ENCODE results near the gene IQSEC1. TPM values are rescaled to one million over a fixed set of nuclear protein-coding genes. Genes with fewer than 3 reads are reported as not detected.
A peak's percentile ranks its signal among the peaks of the same experiment; 100 is the strongest.

Gene IQSEC1
- total and polyA plus RNA-seq, 2 donors (not counting 1 experiment from before 2014, with no cell fraction given) = 96.7 to 222 TPM

- ATAC-seq (ENCODE audit: low read depth) (no peak), DNase-seq (no peak)
- Histone ChIP-seq H3K27me3 (replicated peaks in 1 of 4; ENCODE audit: control extremely low read depth in 1 of 4, control insufficient read depth in 3 of 4, insufficient read depth in 4 of 4, low read length in 3 of 4) (no peaks in the 10 kb centered on the region), H3K27ac (ENCODE audit: low read length in 2 of 2) (peak overlapping the region in 1 of 2 donors; percentile 25), H3K4me3 (ENCODE audit: control extremely low read depth in 1 of 5, extremely low read depth in 1 of 5, insufficient read depth in 1 of 5, low read depth in 2 of 5, low read length in 4 of 5) (no peak overlapping the region), H2AFZ (ENCODE audit: insufficient read depth, low read depth, low read length, poor library complexity, severe bottlenecking) (no peak overlapping the region), H3K4me1 (ENCODE audit: control insufficient read depth in 2 of 2, insufficient read depth in 2 of 2, low read length in 2 of 2) (peaks cover 28 to 47% of the 10 kb centered on the region in 2 donors), H3K9ac (ENCODE audit: low read length) (no peak overlapping the region), H4K20me1 (ENCODE audit: control insufficient read depth, insufficient read depth, low read length, poor library complexity, severe bottlenecking) (peaks cover 100% of the 10 kb centered on the region), H3K36me3 (replicated peaks in 1 of 2; ENCODE audit: control extremely low read depth in 1 of 2, control insufficient read depth in 1 of 2, extremely low read depth in 1 of 2, insufficient read depth in 2 of 2, low read length in 1 of 2) (peaks cover 0 to 77% of the 10 kb centered on the region in 2 experiments), H3K9me3 (ENCODE audit: control extremely low read depth in 1 of 3, control insufficient read depth in 2 of 3, insufficient read depth in 1 of 3, low read length in 2 of 3) (no peaks in the 10 kb centered on the region), H3K79me2 (ENCODE audit: control insufficient read depth, insufficient read depth, low read length) (peaks cover 99% of the 10 kb centered on the region), H3K4me2 (replicated peaks; ENCODE audit: low read depth, low read length, poor library complexity, severe bottlenecking) (no peak overlapping the region)
- POLR2A ChIA-PET = no interaction called here
- no peaks in the 10 kb centered on the region for H3K27me3 Mint-ChIP-seq
- TF ChIP-seq CTCF (IDR thresholded peaks at IDR 0.05) (no peak), EZH2 (IDR thresholded peaks at IDR 0.05; ENCODE audit: borderline replicate concordance, insufficient read depth, low read depth, low read length, poor library complexity, severe bottlenecking) (no peak)
- CTCF ChIA-PET = interaction anchor here (0.8 to 2.0 kb wide), 6 partner anchors 13 to 74 kb away, joined by 3 to 5 read pairs (median 3); no protein-coding TSS in a partner anchor
- H3K4me1 Mint-ChIP-seq = peaks cover 54% of the 10 kb centered on the region
- 89% methylated on average over 7 of the region's 8 CpGs for WGBS (ENCODE audit: insufficient coverage)
- intact Hi-C loops (cut with micrococcal nuclease) = loop anchor here (5.0 kb wide), 1 partner anchor 36 kb away; no protein-coding TSS in a partner anchor
- H3K27ac Mint-ChIP-seq = peak overlapping the region; percentile 41
- no peaks in the 10 kb centered on the region for H3K9me3 Mint-ChIP-seq (ENCODE audit: insufficient read depth)
- H3K4me3 Mint-ChIP-seq = no peak overlapping the region
These were observed 126.4 kb downstream of the IQSEC1 start for GRCh38 chr3:12946649-12947316.

GRCh38 chr3:12946251-12946648 lies 127.0 kb downstream of the IQSEC1 start:
- DNase-seq (no peak), ATAC-seq (ENCODE audit: low read depth) (no peak)
- CTCF ChIA-PET = interaction anchor here (0.8 to 1.4 kb wide), 3 partner anchors 28 to 75 kb away, joined by 3 read pairs; no protein-coding TSS in a partner anchor
- no peaks in the 10 kb centered on the region for H3K27me3 Mint-ChIP-seq
- intact Hi-C loops (cut with micrococcal nuclease) = loop anchor here (5.0 kb wide), 1 partner anchor 36 kb away; no protein-coding TSS in a partner anchor
- Histone ChIP-seq H3K4me2 (replicated peaks; ENCODE audit: low read depth, low read length, poor library complexity, severe bottlenecking) (no peak overlapping the region), H3K9me3 (ENCODE audit: control extremely low read depth in 1 of 3, control insufficient read depth in 2 of 3, insufficient read depth in 1 of 3, low read length in 2 of 3) (no peaks in the 10 kb centered on the region), H3K79me2 (ENCODE audit: control insufficient read depth, insufficient read depth, low read length) (peaks cover 99% of the 10 kb centered on the region), H3K27me3 (replicated peaks in 1 of 4; ENCODE audit: control extremely low read depth in 1 of 4, control insufficient read depth in 3 of 4, insufficient read depth in 4 of 4, low read length in 3 of 4) (no peaks in the 10 kb centered on the region), H4K20me1 (ENCODE audit: control insufficient read depth, insufficient read depth, low read length, poor library complexity, severe bottlenecking) (peaks cover 100% of the 10 kb centered on the region), H3K36me3 (replicated peaks in 1 of 2; ENCODE audit: control extremely low read depth in 1 of 2, control insufficient read depth in 1 of 2, extremely low read depth in 1 of 2, insufficient read depth in 2 of 2, low read length in 1 of 2) (peaks cover 0 to 78% of the 10 kb centered on the region in 2 experiments), H3K9ac (ENCODE audit: low read length) (no peak overlapping the region), H3K4me1 (ENCODE audit: control insufficient read depth in 2 of 2, insufficient read depth in 2 of 2, low read length in 2 of 2) (peaks cover 24 to 43% of the 10 kb centered on the region in 2 donors), H3K4me3 (ENCODE audit: control extremely low read depth in 1 of 5, extremely low read depth in 1 of 5, insufficient read depth in 1 of 5, low read depth in 2 of 5, low read length in 4 of 5) (no peak overlapping the region), H3K27ac (ENCODE audit: low read length in 2 of 2) (peak overlapping the region in 1 of 2 donors; percentile 25), H2AFZ (ENCODE audit: insufficient read depth, low read depth, low read length, poor library complexity, severe bottlenecking) (no peak overlapping the region)
- H3K27ac Mint-ChIP-seq = peak overlapping the region; percentile 32
- no peak overlapping the region for H3K4me3 Mint-ChIP-seq
- H3K9me3 Mint-ChIP-seq (ENCODE audit: insufficient read depth) = no peaks in the 10 kb centered on the region
- POLR2A ChIA-PET = no interaction called here
- H3K4me1 Mint-ChIP-seq = peaks cover 50% of the 10 kb centered on the region
- WGBS (ENCODE audit: insufficient coverage) = 100% methylated on average over 2 of the region's 6 CpGs
- no peak for TF ChIP-seq EZH2 (IDR thresholded peaks at IDR 0.05; ENCODE audit: borderline replicate concordance, insufficient read depth, low read depth, low read length, poor library complexity, severe bottlenecking)
- no peak for TF ChIP-seq CTCF (IDR thresholded peaks at IDR 0.05)
